ENCODE results near the gene SND1.

- TF ChIP-seq POLR2A (IDR thresholded peaks at IDR 0.05; ENCODE audit: low read length) (no peak), GATA1 (IDR thresholded peaks at IDR 0.05; ENCODE audit: low read depth, low read length) (no peak)
Measured at GRCh38 chr7:127704211-127704610, 52.2 kb downstream of the SND1 start.

Measured in erythroblast (primary cell).